ENCODE data around the gene NAAA. TPM values are rescaled to one million over a fixed set of nuclear protein-coding genes. Genes with fewer than 3 reads are reported as not detected.
"Not testable (repeated sequence)": the region's sequence is repeated elsewhere in the genome, so short reads cannot be mapped to it uniquely, and the experiment has no call there.

Gene NAAA
- total RNA-seq, 2 donors from 2014 or later = 79.3 to 141 TPM

DNA sequence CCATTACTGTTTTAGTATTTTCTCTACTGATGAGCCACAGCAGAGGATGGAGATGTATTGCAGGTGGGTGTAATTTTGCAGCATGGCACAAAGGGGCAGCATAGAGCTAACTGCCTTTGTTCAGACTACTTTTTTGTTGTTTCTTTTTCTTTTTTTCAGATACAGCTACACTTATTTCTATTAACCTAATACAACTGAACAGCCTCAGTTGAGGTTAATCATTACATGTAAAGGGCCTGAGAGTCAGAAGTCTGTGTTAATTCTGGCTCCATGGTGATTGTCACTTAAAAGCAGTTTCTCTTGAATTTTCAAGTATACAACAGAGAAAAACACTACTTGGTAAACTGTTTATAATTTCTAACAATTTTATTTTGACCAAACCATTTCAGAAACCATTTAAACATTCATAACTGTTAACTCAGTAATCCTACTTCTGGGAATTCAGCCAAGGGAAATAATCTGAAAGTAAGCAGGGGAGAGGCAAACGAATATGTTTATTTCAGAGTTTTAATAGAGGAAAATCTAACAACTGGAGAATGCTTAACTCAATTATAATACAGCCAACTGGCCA is 24.6 kb downstream of the NAAA start:
- H3K27ac ChIP-seq = peak overlapping the region; percentile 1
- peak; percentile 30 for DNase-seq
- intact Hi-C loops (cut with DNase I) = no loop called here
- no peaks in the 10 kb centered on the region for H3K27me3 ChIP-seq
- H3K36me3 ChIP-seq = no peaks in the 10 kb centered on the region
- H3K9ac ChIP-seq (ENCODE audit: low read depth in 2 of 2, low read length in 2 of 2) = no peak overlapping the region
- no peak overlapping the region for H3K4me3 ChIP-seq
- H3K4me1 ChIP-seq = peaks cover 20% of the 10 kb centered on the region
- H3K9me3 ChIP-seq = no peaks in the 10 kb centered on the region
- TF ChIP-seq, protein P1, sequence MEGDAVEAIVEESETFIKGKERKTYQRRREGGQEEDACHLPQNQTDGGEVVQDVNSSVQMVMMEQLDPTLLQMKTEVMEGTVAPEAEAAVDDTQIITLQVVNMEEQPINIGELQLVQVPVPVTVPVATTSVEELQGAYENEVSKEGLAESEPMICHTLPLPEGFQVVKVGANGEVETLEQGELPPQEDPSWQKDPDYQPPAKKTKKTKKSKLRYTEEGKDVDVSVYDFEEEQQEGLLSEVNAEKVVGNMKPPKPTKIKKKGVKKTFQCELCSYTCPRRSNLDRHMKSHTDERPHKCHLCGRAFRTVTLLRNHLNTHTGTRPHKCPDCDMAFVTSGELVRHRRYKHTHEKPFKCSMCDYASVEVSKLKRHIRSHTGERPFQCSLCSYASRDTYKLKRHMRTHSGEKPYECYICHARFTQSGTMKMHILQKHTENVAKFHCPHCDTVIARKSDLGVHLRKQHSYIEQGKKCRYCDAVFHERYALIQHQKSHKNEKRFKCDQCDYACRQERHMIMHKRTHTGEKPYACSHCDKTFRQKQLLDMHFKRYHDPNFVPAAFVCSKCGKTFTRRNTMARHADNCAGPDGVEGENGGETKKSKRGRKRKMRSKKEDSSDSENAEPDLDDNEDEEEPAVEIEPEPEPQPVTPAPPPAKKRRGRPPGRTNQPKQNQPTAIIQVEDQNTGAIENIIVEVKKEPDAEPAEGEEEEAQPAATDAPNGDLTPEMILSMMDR (IDR thresholded peaks at IDR 0.05) = peak; percentile 75

DNA sequence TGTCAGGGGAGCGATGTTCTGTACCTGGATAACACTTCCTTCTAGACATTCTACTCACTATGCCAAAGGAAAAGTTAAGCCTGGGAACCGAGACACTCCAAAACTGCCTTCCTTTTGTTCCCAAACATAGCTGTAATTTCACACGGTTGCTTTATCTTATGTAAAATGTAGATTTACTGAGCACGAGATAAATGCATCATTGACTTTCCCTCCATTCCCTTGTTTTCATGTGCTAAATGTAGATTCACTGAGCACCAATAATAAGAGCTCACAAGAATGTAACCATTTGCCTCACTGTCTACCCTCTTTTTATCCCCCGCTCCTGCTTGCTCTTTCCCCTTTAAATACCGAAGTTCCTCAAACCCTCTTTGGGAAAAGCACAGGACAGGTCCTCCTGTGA is 27.8 kb downstream of the NAAA start:
- H3K9ac ChIP-seq (ENCODE audit: low read depth in 2 of 2, low read length in 2 of 2) = no peak overlapping the region
- H3K4me1 ChIP-seq = peaks cover 4% of the 10 kb centered on the region
- H3K9me3 ChIP-seq = no peaks in the 10 kb centered on the region
- no peak for DNase-seq
- H3K27me3 ChIP-seq = no peaks in the 10 kb centered on the region
- TF ChIP-seq, protein P1 (IDR thresholded peaks at IDR 0.05) = no peak
- intact Hi-C loops (cut with DNase I) = no loop called here
- H3K36me3 ChIP-seq = no peaks in the 10 kb centered on the region
- H3K27ac ChIP-seq = no peak overlapping the region
- H3K4me3 ChIP-seq = no peak overlapping the region

DNA sequence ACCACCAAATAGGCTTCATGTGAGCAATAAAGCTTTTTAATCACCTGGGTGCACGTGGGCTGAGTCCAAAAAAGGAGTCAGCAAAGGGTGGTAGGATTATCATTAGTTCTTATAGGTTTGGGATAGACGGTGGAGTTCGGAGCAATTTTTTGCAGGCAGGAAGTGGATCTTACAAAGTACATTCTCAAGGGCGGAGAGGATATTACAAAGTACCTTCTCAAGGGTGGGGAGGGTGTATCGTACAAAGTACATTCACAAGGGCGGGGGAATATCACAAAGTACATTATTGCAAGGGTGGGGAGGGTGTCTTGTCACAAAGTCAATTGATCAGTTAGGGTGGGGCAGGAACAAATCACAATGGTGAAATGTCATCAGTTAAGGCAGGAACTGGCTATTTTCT is 30.0 kb downstream of the NAAA start:
- H3K36me3 ChIP-seq; H3K4me3 ChIP-seq; H3K4me1 ChIP-seq; DNase-seq; H3K9ac ChIP-seq (ENCODE audit: low read depth in 2 of 2, low read length in 2 of 2); H3K9me3 ChIP-seq; H3K27ac ChIP-seq; H3K27me3 ChIP-seq; intact Hi-C loops (cut with DNase I): not testable (repeated sequence)

DNA sequence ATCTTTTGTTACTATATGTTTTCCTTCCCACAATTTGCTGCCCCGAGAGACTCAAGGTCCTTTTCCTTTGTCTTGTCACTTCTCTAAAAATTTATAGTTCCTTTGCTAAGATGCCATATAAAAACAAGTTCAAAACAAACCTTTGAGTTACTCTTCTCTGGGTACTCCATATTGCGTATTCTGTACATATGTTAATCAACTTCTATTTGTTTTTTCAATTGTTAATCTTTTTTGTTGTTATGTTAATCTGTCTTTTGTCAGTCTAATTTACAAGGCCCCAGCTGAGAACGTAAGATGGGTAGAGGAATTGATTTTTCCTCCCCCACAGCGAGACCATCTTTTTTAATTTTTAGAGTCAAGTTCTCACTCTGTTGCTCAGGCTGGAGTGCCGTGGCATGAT is 31.4 kb downstream of the NAAA start:
- TF ChIP-seq, protein P1 (IDR thresholded peaks at IDR 0.05) = no peak
- intact Hi-C loops (cut with DNase I) = no loop called here
- no peaks in the 10 kb centered on the region for H3K9me3 ChIP-seq

DNA sequence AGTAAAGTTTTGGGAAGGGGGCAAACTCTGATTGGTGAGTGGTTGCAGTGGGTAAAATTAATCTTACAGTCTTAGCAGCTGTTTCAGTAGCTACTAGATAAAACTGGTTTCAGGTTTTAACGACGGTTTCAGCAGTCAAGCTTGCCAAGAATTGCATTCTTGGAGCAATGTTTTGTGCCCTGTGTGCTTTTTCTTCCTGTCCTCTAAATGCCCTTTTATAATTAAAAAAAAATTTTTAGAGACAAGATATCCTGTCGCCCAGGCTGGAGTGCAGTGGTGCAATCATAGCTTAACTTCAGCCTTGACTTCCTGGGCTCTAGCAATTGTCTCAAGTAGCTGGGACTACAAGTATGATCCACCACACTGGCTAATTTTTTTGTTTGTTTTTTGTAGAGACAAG is 32.3 kb downstream of the NAAA start:
- TF ChIP-seq, protein P1 (IDR thresholded peaks at IDR 0.05) = no peak
- no peak overlapping the region for H3K9ac ChIP-seq (ENCODE audit: low read depth in 2 of 2, low read length in 2 of 2)
- intact Hi-C loops (cut with DNase I) = no loop called here

More for the DNA sequence above, 31.4 kb downstream of the NAAA start:
- H3K27me3 ChIP-seq = no peaks in the 10 kb centered on the region
- no peak overlapping the region for H3K9ac ChIP-seq (ENCODE audit: low read depth in 2 of 2, low read length in 2 of 2)
- no peak overlapping the region for H3K4me3 ChIP-seq
- DNase-seq = no peak
- H3K27ac ChIP-seq = no peak overlapping the region
- no peaks in the 10 kb centered on the region for H3K36me3 ChIP-seq
- no peaks in the 10 kb centered on the region for H3K4me1 ChIP-seq

DNA sequence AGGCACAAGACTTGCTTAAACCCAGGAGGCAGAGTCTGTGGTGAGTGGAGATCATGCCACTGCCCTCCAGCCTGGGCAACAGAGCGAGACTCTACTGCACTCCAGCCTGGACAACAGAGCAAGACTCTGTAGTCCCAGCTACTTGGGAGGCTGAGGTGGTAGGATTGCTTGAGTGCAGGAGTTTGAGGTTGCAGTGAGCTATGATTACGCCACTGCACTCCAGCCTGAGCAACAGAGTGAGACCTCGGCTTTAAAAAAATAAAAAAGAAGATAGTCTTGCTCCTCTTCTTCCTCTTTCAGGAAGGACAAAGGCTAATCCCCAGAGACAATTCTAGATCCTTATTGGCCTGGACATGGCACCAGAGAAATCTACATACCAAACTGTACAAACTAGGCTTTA is 32.8 kb downstream of the NAAA start:
- Histone ChIP-seq H3K4me3 (no peak overlapping the region), H3K9ac (ENCODE audit: low read depth in 2 of 2, low read length in 2 of 2) (no peak overlapping the region), H3K9me3 (no peaks in the 10 kb centered on the region), H3K27me3 (no peaks in the 10 kb centered on the region), H3K36me3 (no peaks in the 10 kb centered on the region), H3K27ac (no peak overlapping the region), H3K4me1 (no peaks in the 10 kb centered on the region)
- TF ChIP-seq, protein P1 (IDR thresholded peaks at IDR 0.05) = no peak
- no peak for DNase-seq
- intact Hi-C loops (cut with DNase I) = no loop called here

More for the DNA sequence above, 32.3 kb downstream of the NAAA start:
- Histone ChIP-seq H3K27me3 (no peaks in the 10 kb centered on the region), H3K27ac (no peak overlapping the region), H3K36me3 (no peaks in the 10 kb centered on the region), H3K4me3 (no peak overlapping the region), H3K9me3 (no peaks in the 10 kb centered on the region), H3K4me1 (no peaks in the 10 kb centered on the region)
- no peak for DNase-seq

Data from colonic mucosa (tissue), 4 donors.